Transverse colon (tissue), 4 donors: ENCODE data around the gene RMND5A. TPM values are rescaled to one million over a fixed set of nuclear protein-coding genes. Genes with fewer than 3 reads are reported as not detected.
A peak's percentile ranks its signal among the peaks of the same experiment; 100 is the strongest.

Source experiments
- DNase-seq: peaks from one replicate; pipeline ENCODE4 v3.0.0-alpha.2; 2019
- H3K27ac ChIP-seq, 4 donors: fragments of 200-600 bp; sonication (generic); 2 replicates each; pipeline ENCODE4 v1.5.1; 2016 to 2018; ENCODE audit warnings: inconsistent platforms in 4 of 4
- H3K27me3 ChIP-seq: fragments of 200-600 bp; sonication (generic); 2 replicates; pipeline ENCODE4 v1.5.1; 2017; ENCODE audit warnings: inconsistent platforms
- H3K36me3 ChIP-seq, 4 donors: fragments of 200-600 bp; sonication (generic); 2 replicates each; pipeline ENCODE4 v1.5.1; 2017 to 2019; ENCODE audit warnings: inconsistent platforms in 4 of 4
- H3K4me1 ChIP-seq, 4 donors: fragments of 200-600 bp; sonication (generic); 2 replicates each; pipeline ENCODE4 v1.5.1; 2017 to 2020; ENCODE audit warnings: inconsistent platforms in 4 of 4
- H3K4me3 ChIP-seq, 4 donors: fragments of 200-600 bp; sonication (generic); 1 replicate in 1 of 4; 2 replicates in 3 of 4; pipeline versions ENCODE4 v1.5.1 to v1.6.1; 2017 to 2019; ENCODE audit warnings: inconsistent platforms in 4 of 4
- H3K9me3 ChIP-seq, 2 donors: fragments of 200-600 bp; sonication (generic); 2 replicates each; pipeline ENCODE4 v1.5.1; 2017 to 2019; ENCODE audit warnings: inconsistent platforms in 2 of 2
- EP300 ChIP-seq: sonication (generic); formaldehyde crosslinking; IDR thresholded peaks from one replicate; pipeline ENCODE4 v1.6.1; 2017; ENCODE audit warnings: antibody characterized with exemption, low read depth
- POLR2A ChIP-seq: fragments of 450-650 bp; IDR thresholded peaks from one replicate; pipeline ENCODE4 v1.6.1; 2016; ENCODE audit warnings: antibody characterized with exemption, mild to moderate bottlenecking, moderate library complexity
- POLR2AphosphoS5 ChIP-seq, 3 donors: sonication (generic); formaldehyde crosslinking; IDR thresholded peaks; one replicate each; pipeline ENCODE4 v1.6.1; 2016; ENCODE audit warnings: antibody characterized with exemption in 3 of 3
- WGBS, 2 donors: methylation state at CpG; one replicate each; pipeline ENCODE4 v1.1.5; 2018; ENCODE audit warnings: low coverage in 1 of 2; 5-methylcytosine and 5-hydroxymethylcytosine counted together
- in situ Hi-C, 4 donors: fragments of 200-750 bp; cut with MboI; loops; one replicate each; pipeline versions ENCODE4 v1.15.0 to v1.15.1; 2017; ENCODE audit warnings: low sequenced_read_pairs in 3 of 4, low pct_ligation_motif_present in 1 of 4, low pct_unique_long_range_greater_than_20kb in 1 of 4
- intact Hi-C: fragments of 100-400 bp; cut with DNase I; formaldehyde crosslinking; loops from one replicate; pipeline ENCODE4 v1.15.1; 2023; ENCODE audit warnings: low total_unique reads
- total RNA-seq, 4 donors: library from RNA; depleted of rRNA; stranded (reverse); fragments of >200 nt; gene quantifications; one replicate each; pipeline ENCODE4 v1.1.0, GENCODE V29; 2016
- TF ChIP-seq, protein P1 (sequence below), 5 experiments: fragments of 200-600 bp in 3 of 5; fragments of 450-650 bp in 2 of 5; sonication (generic) in 3 of 5; IDR thresholded peaks; 1 replicate in 2 of 5; 2 replicates in 3 of 5; pipeline ENCODE4 v1.5.1; 2016 to 2017; ENCODE audit warnings: antibody characterized with exemption in 5 of 5, inconsistent platforms in 3 of 5, mild to moderate bottlenecking in 2 of 5, moderate library complexity in 1 of 5

Gene RMND5A
- total RNA-seq, 4 donors from 2014 or later: 58.1 to 94.8 (median 72.4) TPM

DNA sequence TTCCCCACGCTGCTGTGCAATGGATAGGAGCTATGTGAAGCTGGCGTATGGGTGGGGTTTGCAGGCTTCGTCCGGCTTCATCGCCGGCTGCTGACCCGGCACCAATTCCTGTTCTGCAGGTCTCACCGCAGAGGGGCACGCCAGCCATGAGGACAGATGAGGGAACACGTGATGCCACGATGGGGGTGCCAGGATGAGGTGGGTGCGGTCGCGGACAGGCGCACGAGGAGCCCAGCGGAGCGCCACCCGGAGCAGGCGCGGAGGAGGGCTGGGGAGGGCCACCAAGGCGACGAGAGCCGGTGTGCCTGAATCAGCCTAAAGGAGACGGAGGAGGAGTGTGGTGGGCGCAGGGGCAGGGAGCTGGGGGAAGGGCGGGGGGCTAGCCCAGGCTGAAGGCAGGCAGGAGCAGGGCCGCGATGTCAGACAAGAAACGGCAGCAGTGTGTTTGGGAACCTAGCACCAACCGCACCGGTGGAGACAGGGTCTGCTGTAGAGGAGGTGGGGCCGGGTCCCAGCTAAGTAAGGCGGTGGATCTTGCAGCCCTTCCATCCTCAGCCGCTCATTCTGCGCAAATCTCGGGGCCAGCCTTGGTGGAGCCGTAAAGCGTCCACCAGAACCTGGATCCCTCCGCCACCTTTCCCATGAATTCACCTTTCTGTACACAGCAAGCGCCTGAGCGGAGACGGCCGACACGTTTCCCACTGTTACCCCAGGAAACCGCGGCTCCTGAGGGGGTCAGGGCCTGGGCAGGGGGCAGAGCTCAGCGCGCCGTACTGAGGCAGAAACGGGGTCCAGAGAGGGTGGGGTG is 87.6 kb downstream of the RMND5A start:
- WGBS, 2 donors: 2% methylated on average over 47 of the region's 51 CpGs; no CpG with 5 or more reads in 1 of the 2 donors
- peaks cover 59% of the 10 kb centered on the region for H3K27me3 ChIP-seq
- intact Hi-C loops: loop anchor here (1.0 kb wide), 1 partner anchor 24 kb away; no protein-coding TSS in a partner anchor

DNA sequence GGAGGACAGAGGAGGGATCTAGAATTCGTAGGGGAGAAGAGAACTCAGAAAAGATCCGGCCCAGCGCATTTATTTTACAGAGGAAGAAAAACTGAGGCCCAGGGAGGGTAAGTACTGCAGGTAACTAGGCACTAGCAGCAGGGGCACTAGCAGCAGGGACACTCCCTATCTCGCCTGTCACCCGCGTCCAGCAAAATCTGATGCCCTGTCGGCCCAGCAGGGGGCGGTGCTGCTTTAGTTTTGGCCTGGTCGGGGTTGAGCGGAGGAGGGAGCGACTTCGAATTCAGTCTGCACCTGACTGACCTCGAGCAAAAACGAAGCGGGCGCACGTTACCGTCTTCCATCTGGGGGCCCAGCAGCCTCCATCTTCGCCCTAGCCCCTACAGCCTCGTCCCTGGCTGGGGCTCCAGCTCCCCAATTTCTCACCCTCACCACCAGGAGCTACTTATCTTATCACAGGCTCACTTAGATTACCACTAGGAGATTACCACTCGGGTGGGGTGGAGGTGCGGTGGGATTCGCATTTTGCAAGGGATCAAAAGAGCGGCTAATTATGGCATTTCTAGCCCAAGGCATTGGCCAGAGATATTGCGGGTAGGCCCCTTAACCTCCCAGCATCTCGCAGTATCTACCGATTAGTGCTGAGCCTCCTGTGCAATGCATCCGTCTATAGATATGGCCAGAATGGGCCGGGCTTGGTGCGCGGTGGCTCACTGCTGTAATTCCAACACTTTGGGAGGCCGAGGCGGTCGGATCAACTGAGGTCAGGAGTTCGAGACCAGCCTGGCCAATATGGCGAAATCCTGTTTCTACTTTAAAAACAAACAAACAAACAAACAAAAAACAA is 88.4 kb downstream of the RMND5A start:
- H3K4me3 ChIP-seq: peak overlapping the region; percentile 13 to 56 (median 33)
- TF ChIP-seq POLR2AphosphoS5 (IDR thresholded peaks at IDR 0.05): no peak
- TF ChIP-seq, protein P1, sequence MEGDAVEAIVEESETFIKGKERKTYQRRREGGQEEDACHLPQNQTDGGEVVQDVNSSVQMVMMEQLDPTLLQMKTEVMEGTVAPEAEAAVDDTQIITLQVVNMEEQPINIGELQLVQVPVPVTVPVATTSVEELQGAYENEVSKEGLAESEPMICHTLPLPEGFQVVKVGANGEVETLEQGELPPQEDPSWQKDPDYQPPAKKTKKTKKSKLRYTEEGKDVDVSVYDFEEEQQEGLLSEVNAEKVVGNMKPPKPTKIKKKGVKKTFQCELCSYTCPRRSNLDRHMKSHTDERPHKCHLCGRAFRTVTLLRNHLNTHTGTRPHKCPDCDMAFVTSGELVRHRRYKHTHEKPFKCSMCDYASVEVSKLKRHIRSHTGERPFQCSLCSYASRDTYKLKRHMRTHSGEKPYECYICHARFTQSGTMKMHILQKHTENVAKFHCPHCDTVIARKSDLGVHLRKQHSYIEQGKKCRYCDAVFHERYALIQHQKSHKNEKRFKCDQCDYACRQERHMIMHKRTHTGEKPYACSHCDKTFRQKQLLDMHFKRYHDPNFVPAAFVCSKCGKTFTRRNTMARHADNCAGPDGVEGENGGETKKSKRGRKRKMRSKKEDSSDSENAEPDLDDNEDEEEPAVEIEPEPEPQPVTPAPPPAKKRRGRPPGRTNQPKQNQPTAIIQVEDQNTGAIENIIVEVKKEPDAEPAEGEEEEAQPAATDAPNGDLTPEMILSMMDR (IDR thresholded peaks at IDR 0.05): peak; percentile 87 to 96 (median 89)
- in situ Hi-C loops (no loop called here), intact Hi-C loops (loop anchor here (1.0 kb wide), 1 partner anchor 25 kb away; no protein-coding TSS in a partner anchor)
- no peaks in the 10 kb centered on the region for H3K36me3 ChIP-seq
- 18 to 20% methylated on average over 14 to 36 of the region's 36 CpGs for WGBS, 2 donors
- peaks cover 67% of the 10 kb centered on the region for H3K27me3 ChIP-seq
- no peaks in the 10 kb centered on the region for H3K9me3 ChIP-seq
- H3K27ac ChIP-seq: peak overlapping the region in 3 of 4 donors; percentile 5 to 27 (median 26)
- peak; percentile 93 for DNase-seq
- H3K4me1 ChIP-seq: peaks cover 6 to 23% (median 21%) of the 10 kb centered on the region in 4 donors

More for the DNA sequence above, 87.6 kb downstream of the RMND5A start:
- peaks cover 6 to 23% (median 21%) of the 10 kb centered on the region in 4 donors for H3K4me1 ChIP-seq
- in situ Hi-C loops: no loop called here
- no peaks in the 10 kb centered on the region for H3K9me3 ChIP-seq
- H3K36me3 ChIP-seq: no peaks in the 10 kb centered on the region
- H3K27ac ChIP-seq: peak overlapping the region in 3 of 4 donors; percentile 5 to 27 (median 26)
- TF ChIP-seq POLR2AphosphoS5 (IDR thresholded peaks at IDR 0.05) (no peak), EP300 (no peak), POLR2A (no peak)
- TF ChIP-seq, protein P1 (IDR thresholded peaks at IDR 0.05): no peak
- peak; percentile 58 for DNase-seq
- H3K4me3 ChIP-seq: peak overlapping the region; percentile 13 to 56 (median 33)

DNA sequence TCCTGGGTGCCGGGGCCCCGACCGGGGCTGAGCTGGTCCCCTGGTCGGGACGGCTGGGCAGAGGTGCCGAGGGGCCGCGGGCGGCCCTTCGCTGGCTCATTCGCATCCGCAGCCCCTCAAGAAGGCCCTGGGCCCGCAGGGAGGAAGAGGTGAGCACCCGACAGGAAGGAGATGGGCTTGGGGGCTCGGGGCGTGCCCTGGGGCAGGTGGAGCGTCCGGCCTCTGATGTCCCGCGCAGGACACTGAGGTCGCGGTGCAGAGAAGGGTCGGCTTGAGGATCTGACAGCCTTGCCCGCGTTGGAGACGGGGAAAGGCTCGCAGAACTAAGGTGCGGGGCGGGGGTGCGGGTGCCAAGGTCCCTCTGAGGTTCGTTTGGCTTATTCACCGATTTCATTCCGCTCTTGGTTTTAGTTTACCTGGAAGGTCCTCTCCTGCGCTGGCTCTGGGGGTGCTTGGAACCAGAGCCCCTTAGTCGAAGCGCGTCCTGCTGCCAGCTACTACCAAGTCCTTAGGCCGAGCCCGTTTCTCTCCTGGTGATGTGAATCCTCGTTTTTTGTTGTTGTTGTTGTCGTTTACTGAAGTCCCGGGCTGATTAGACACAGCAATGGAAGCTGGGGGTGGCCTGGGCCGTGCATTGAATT is 89.5 kb downstream of the RMND5A start:
- in situ Hi-C loops (no loop called here), intact Hi-C loops (no loop called here)
- TF ChIP-seq, protein P1 (IDR thresholded peaks at IDR 0.05): no peak
- TF ChIP-seq EP300: no peak
- Histone ChIP-seq H3K27me3 (peaks cover 69% of the 10 kb centered on the region), H3K27ac (no peak overlapping the region), H3K4me1 (peaks cover 6 to 23% (median 21%) of the 10 kb centered on the region in 4 donors), H3K4me3 (peak overlapping the region in 1 of 4 donors; percentile 15), H3K9me3 (no peaks in the 10 kb centered on the region), H3K36me3 (no peaks in the 10 kb centered on the region)
- WGBS, 2 donors: 26 to 40% methylated on average over 3 to 43 of the region's 43 CpGs
- no peak for DNase-seq

DNA sequence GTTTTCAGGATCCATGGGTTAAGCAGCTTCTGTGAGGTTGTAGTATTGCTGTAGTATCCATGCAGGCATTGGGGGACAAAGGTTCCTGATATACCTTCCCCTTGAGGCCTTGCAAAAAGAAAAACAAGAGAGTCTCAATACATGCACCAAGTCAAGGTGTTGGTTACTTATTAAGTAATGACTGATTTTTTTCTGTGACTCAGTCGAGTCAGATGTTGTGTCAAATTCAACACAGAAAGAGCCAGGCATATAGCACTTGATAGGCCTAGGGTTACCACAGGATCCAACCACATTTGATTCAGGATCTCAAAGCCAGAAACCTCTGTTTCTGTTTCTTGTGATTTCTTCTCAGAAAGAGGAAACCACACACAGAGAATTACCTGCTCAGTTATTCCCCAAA is 95.5 kb downstream of the RMND5A start:
- Histone ChIP-seq H3K36me3 (no peaks in the 10 kb centered on the region), H3K4me3 (no peak overlapping the region), H3K27ac (no peak overlapping the region), H3K4me1 (peaks cover 0 to 13% (median 5%) of the 10 kb centered on the region in 4 donors), H3K9me3 (no peaks in the 10 kb centered on the region), H3K27me3 (peaks cover 32% of the 10 kb centered on the region)
- intact Hi-C loops: no loop called here
- DNase-seq: no peak
- in situ Hi-C loops: no loop called here
- 66 to 80% methylated on average over 1 of the region's 1 CpG for WGBS, 2 donors
- TF ChIP-seq EP300 (no peak), POLR2A (no peak), POLR2AphosphoS5 (IDR thresholded peaks at IDR 0.05) (no peak)
- TF ChIP-seq, protein P1 (IDR thresholded peaks at IDR 0.05): no peak
